H1 (cell line): ENCODE results near the gene SV2B. TPM values are rescaled to one million over a fixed set of nuclear protein-coding genes. Genes with fewer than 3 reads are reported as not detected.

Experiments
- CTCF ChIA-PET: fragments of 300-600 bp; sonication (Branson Sonifier 250); formaldehyde crosslinking; loops from one replicate; lab custom pipeline; 2021; ENCODE audit not compliant: partially characterized antibody; lab: Charles Lee
- POLR2A ChIA-PET: fragments of 300-600 bp; sonication (Branson Sonifier 250); formaldehyde crosslinking; loops from one replicate; lab custom pipeline; 2021; ENCODE audit warnings: inconsistent platforms; ENCODE audit not compliant: partially characterized antibody; lab: Charles Lee
- DNase-seq, 2 experiments: peaks; one replicate each; pipeline versions ENCODE4 v3.0.0 to v3.0.0-alpha.2; 2010 to 2022; ENCODE audit warnings: low spot score in 2 of 2, low read depth in 1 of 2, mixed read lengths in 1 of 2
- FAIRE-seq: peaks from 2 replicates; lab custom pipeline; 2011; peaks lifted over from hg19 to GRCh38; lab: Jason Lieb, UNC
- H2AFZ ChIP-seq: 2 replicates; pipeline ENCODE4 v1.8.1; 2012; ENCODE audit warnings: low read length, inconsistent platforms
- H2AK5ac ChIP-seq: 2 replicates; pipeline ENCODE4 v1.6.1; 2013; ENCODE audit warnings: low read depth, low read length
- H2BK120ac ChIP-seq: replicated peaks from 2 replicates; pipeline ENCODE3; 2013; ENCODE audit warnings: low read depth, low read length, inconsistent platforms
- H2BK12ac ChIP-seq: 2 replicates; pipeline ENCODE4 v1.6.1; 2013; ENCODE audit warnings: low read depth, low read length
- H2BK15ac ChIP-seq: 2 replicates; pipeline ENCODE4 v1.6.1; 2013; ENCODE audit warnings: low read length
- H2BK20ac ChIP-seq: 2 replicates; pipeline ENCODE4 v1.6.1; 2013; ENCODE audit warnings: low read length
- H2BK5ac ChIP-seq: 2 replicates; pipeline ENCODE4 v1.6.1; 2013; ENCODE audit warnings: low read depth, low read length
- H3K14ac ChIP-seq: 2 replicates; pipeline ENCODE4 v1.6.1; 2013; ENCODE audit warnings: inconsistent platforms; ENCODE audit not compliant: insufficient read length
- H3K18ac ChIP-seq: 2 replicates; pipeline ENCODE4 v1.6.1; 2013; ENCODE audit warnings: low read length; ENCODE audit errors: extremely low read depth
- H3K23ac ChIP-seq: 2 replicates; pipeline ENCODE4 v1.6.1; 2013; ENCODE audit warnings: inconsistent platforms; ENCODE audit not compliant: insufficient read length
- H3K23me2 ChIP-seq: 2 replicates; pipeline ENCODE4 v1.6.1; 2013; ENCODE audit warnings: low read depth, low read length
- H3K27ac ChIP-seq: 2 replicates; pipeline ENCODE4 v1.6.1; 2011; ENCODE audit warnings: low read depth, low read length, inconsistent platforms
- H3K27me3 ChIP-seq, 4 experiments: replicated peaks in 1 of 4; 1 replicate in 1 of 4; 2 replicates in 3 of 4; pipeline versions ENCODE4 v1.6.1 to v1.8.1; 2011 to 2013; ENCODE audit warnings: low read length in 3 of 4, mild to moderate bottlenecking in 3 of 4, inconsistent platforms in 2 of 4, mixed read lengths in 2 of 4, moderate library complexity in 1 of 4; ENCODE audit not compliant: control insufficient read depth in 3 of 4, insufficient read depth in 3 of 4; ENCODE audit errors: extremely low read depth in 1 of 4
- H3K36me3 ChIP-seq, 4 experiments: 2 replicates each; pipeline versions ENCODE4 v1.6.1 to v1.8.1; 2011 to 2013; ENCODE audit warnings: mild to moderate bottlenecking in 4 of 4, low read length in 3 of 4, moderate library complexity in 2 of 4, control low read depth in 1 of 4, inconsistent platforms in 1 of 4; ENCODE audit not compliant: insufficient read depth in 4 of 4, control insufficient read depth in 2 of 4
- H3K4ac ChIP-seq: replicated peaks from 2 replicates; pipeline ENCODE3; 2013; ENCODE audit warnings: low read length, low read depth, mixed read lengths, inconsistent platforms; ENCODE audit not compliant: insufficient read length
- H3K4me1 ChIP-seq, 4 experiments: replicated peaks in 1 of 4; 1 replicate in 1 of 4; 2 replicates in 3 of 4; pipeline versions ENCODE4 v1.6.1 to v1.8.1; 2011 to 2013; ENCODE audit warnings: low read length in 3 of 4, inconsistent platforms in 2 of 4, mixed read lengths in 1 of 4; ENCODE audit not compliant: insufficient read depth in 4 of 4, control insufficient read depth in 3 of 4
- H3K4me2 ChIP-seq, 2 experiments: 2 replicates each; pipeline versions ENCODE4 v1.6.1 to v1.8.1; 2011 to 2013; ENCODE audit warnings: low read depth in 2 of 2, low read length in 2 of 2, control low read depth in 1 of 2, inconsistent platforms in 1 of 2, mild to moderate bottlenecking in 1 of 2; ENCODE audit not compliant: insufficient read depth in 1 of 2
- H3K4me3 ChIP-seq, 4 experiments: fragments of 200-600, 300-600 bp in 1 of 4; sonication (generic), shearing (Covaris generic), sonication (Bioruptor Twin) in 1 of 4; 2 replicates each; pipeline versions ENCODE4 v1.5.1 to v1.8.1; 2011 to 2016; ENCODE audit warnings: low read length in 4 of 4, low read depth in 3 of 4, control low read depth in 2 of 4, inconsistent platforms in 2 of 4, mild to moderate bottlenecking in 2 of 4, mixed read lengths in 1 of 4, moderate library complexity in 1 of 4; ENCODE audit not compliant: insufficient read depth in 2 of 4; ENCODE audit errors: extremely low read depth in 1 of 4
- H3K56ac ChIP-seq: replicated peaks from 2 replicates; pipeline ENCODE3; 2013; ENCODE audit warnings: low read depth, mild to moderate bottlenecking, mixed read lengths, low read length, inconsistent platforms; ENCODE audit not compliant: insufficient read length
- H3K79me1 ChIP-seq: 2 replicates; pipeline ENCODE4 v1.6.1; 2013; ENCODE audit warnings: low read depth, low read length, control low read depth
- H3K79me2 ChIP-seq, 2 experiments: 2 replicates each; pipeline versions ENCODE4 v1.6.1 to v1.8.1; 2012 to 2013; ENCODE audit warnings: low read length in 2 of 2, mild to moderate bottlenecking in 2 of 2, inconsistent platforms in 1 of 2; ENCODE audit not compliant: insufficient read depth in 2 of 2, control insufficient read depth in 1 of 2
- H3K9ac ChIP-seq, 4 experiments: replicated peaks in 1 of 4; 1 replicate in 1 of 4; 2 replicates in 3 of 4; pipeline versions ENCODE4 v1.6.1 to v1.8.1; 2011 to 2013; ENCODE audit warnings: low read depth in 3 of 4, low read length in 3 of 4, control low read depth in 2 of 4, mild to moderate bottlenecking in 2 of 4, moderate library complexity in 2 of 4, inconsistent platforms in 1 of 4; ENCODE audit errors: extremely low read depth in 1 of 4
- H3K9me3 ChIP-seq, 2 experiments: 2 replicates each; pipeline versions ENCODE4 v1.6.1 to v1.8.1; 2012 to 2013; ENCODE audit warnings: mild to moderate bottlenecking in 2 of 2, moderate library complexity in 2 of 2, control low read depth in 1 of 2, inconsistent platforms in 1 of 2, low read depth in 1 of 2, low read length in 1 of 2, mixed read lengths in 1 of 2; ENCODE audit not compliant: insufficient read depth in 2 of 2
- H4K20me1 ChIP-seq, 2 experiments: replicated peaks in 1 of 2; 2 replicates each; pipeline versions ENCODE3 to v1.8.1; 2011 to 2013; ENCODE audit warnings: inconsistent platforms in 2 of 2, low read length in 2 of 2, mild to moderate bottlenecking in 1 of 2; ENCODE audit not compliant: insufficient read depth in 2 of 2, control insufficient read depth in 1 of 2
- H4K5ac ChIP-seq: 2 replicates; pipeline ENCODE4 v1.6.1; 2013; ENCODE audit warnings: low read length, low read depth, mixed read lengths, inconsistent platforms; ENCODE audit not compliant: insufficient read length
- H4K8ac ChIP-seq: 2 replicates; pipeline ENCODE4 v1.8.0; 2013; ENCODE audit warnings: mild to moderate bottlenecking, moderate library complexity, low read length, inconsistent platforms; ENCODE audit not compliant: insufficient read depth; ENCODE audit errors: extremely low read depth
- H4K91ac ChIP-seq: replicated peaks from 2 replicates; pipeline ENCODE3; 2013; ENCODE audit warnings: low read length, mixed read lengths, inconsistent platforms; ENCODE audit not compliant: insufficient read length
- ZNF274 ChIP-seq: IDR thresholded peaks from 2 replicates; pipeline ENCODE4 v1.7.0; 2012; ENCODE audit warnings: low read length, borderline replicate concordance; ENCODE audit errors: extremely low read depth
- whole genome bisulfite sequencing, 2 experiments: shearing (Covaris generic) in 1 of 2; methylation state at CpG; one replicate each; pipeline versions ENCODE4 v1.1.6 to v1.1.7; 2013 to 2015; ENCODE audit warnings: low lambda C conversion rate in 2 of 2, mixed read lengths in 2 of 2, inconsistent platforms in 1 of 2, low coverage in 1 of 2, missing lambda C conversion rate in 1 of 2; ENCODE audit not compliant: insufficient replicate concordance in 2 of 2, insufficient coverage in 1 of 2, insufficient read length in 1 of 2; ENCODE audit errors: extremely low coverage in 1 of 2, missing lambda C conversion rate in 1 of 2; 5-methylcytosine and 5-hydroxymethylcytosine counted together
- polyA plus RNA-seq, 7 experiments: library from polyadenylated mRNA; depleted of rRNA in 3 of 7; stranded (reverse) in 5 of 7; unstranded in 2 of 7; fragments of >200 nt in 5 of 7; fragments of 200-250 nt in 2 of 7; gene quantifications; 1 replicate in 5 of 7; 2 replicates in 1 of 7; 4 replicates in 1 of 7; pipeline versions ENCODE4 v1.2.1 to v1.2.3, GENCODE V29; 2011 to 2013; ENCODE audit warnings: missing spikeins in 2 of 7, mixed read lengths in 2 of 7
- total RNA-seq: library from RNA; stranded (reverse); fragmentation: NEBNext Ultra II Directional; extraction: Animal tissue kit (Norgen Biotek cat#: 25700); gene quantifications from 2 replicates; pipeline ENCODE4 v1.2.1, GENCODE V29; 2021

SV2B gene
- total and polyA plus RNA-seq, 2 of the 8 experiments (the other 6 are each of a cell fraction or from before 2014, with no cell fraction given) = 0.09 to 0.20 TPM

GRCh38 chr15:91304786-91305185 is 204.7 kb downstream of the SV2B start:
- no peaks in the 10 kb centered on the region for H3K79me1 ChIP-seq
- no peaks in the 10 kb centered on the region for H3K4me1 ChIP-seq
- no peak overlapping the region for H3K18ac ChIP-seq
- no peak overlapping the region for H3K14ac ChIP-seq
- no peak overlapping the region for H3K4me2 ChIP-seq
- H2AK5ac ChIP-seq = no peak overlapping the region
- H4K20me1 ChIP-seq = no peaks in the 10 kb centered on the region
- DNase-seq (no peak), FAIRE-seq (no peak)
- H3K23ac ChIP-seq = no peak overlapping the region
- no peak overlapping the region for H3K4me3 ChIP-seq
- no peak overlapping the region for H3K9ac ChIP-seq
- H2AFZ ChIP-seq = no peak overlapping the region
- no peak overlapping the region for H2BK15ac ChIP-seq
- H2BK5ac ChIP-seq = no peak overlapping the region
- H2BK12ac ChIP-seq = no peak overlapping the region
- WGBS, 2 experiments = 86% methylated on average over 6 of the region's 6 CpGs; no CpG with 5 or more reads in 1 of the 2 experiments
- H3K4ac ChIP-seq = no peak overlapping the region
- H3K9me3 ChIP-seq = no peaks in the 10 kb centered on the region
- POLR2A ChIA-PET = no interaction called here
- no peak overlapping the region for H4K8ac ChIP-seq
- no peak overlapping the region for H2BK120ac ChIP-seq
- no peaks in the 10 kb centered on the region for H3K79me2 ChIP-seq
- CTCF ChIA-PET = interaction anchor here (0.8 to 1.5 kb wide), 4 partner anchors 211 to 775 kb away, joined by 3 read pairs; no protein-coding TSS in a partner anchor
- no peaks in the 10 kb centered on the region for H3K23me2 ChIP-seq
- H3K27ac ChIP-seq = no peak overlapping the region
- H4K91ac ChIP-seq = no peak overlapping the region
- no peak overlapping the region for H4K5ac ChIP-seq
- peaks cover 0 to 3% (median 2%) of the 10 kb centered on the region in 4 experiments; a peak in 3 of 7 replicates for H3K27me3 ChIP-seq
- H2BK20ac ChIP-seq = no peak overlapping the region
- no peaks in the 10 kb centered on the region for H3K36me3 ChIP-seq
- no peak overlapping the region for H3K56ac ChIP-seq
- TF ChIP-seq ZNF274 = no peak
